Left lung (tissue), 10 donors: ENCODE measurements around the gene TMEM54. TPM values are rescaled to one million over a fixed set of nuclear protein-coding genes. Genes with fewer than 3 reads are reported as not detected.

Experiments
- ATAC-seq: fragments of 200-7000 bp; cut with Tn5 transposase; one replicate; pipeline ENCODE4 v1.9.1; 2020; ENCODE audit warnings: moderate library complexity
- DNase-seq, 4 donors: peaks; one replicate each; pipeline ENCODE4 v3.0.0-alpha.2; 2013 to 2020
- H3K27ac ChIP-seq, 2 donors: fragments of 200-600 bp; sonication (generic) in 1 of 2; one replicate each; pipeline versions ENCODE4 v1.5.0 to v1.8.0; 2020 to 2021
- H3K27me3 ChIP-seq, 2 donors: fragments of 200-600 bp; sonication (generic) in 1 of 2; one replicate each; pipeline versions ENCODE4 v1.5.0 to v1.8.0; 2020 to 2021
- H3K36me3 ChIP-seq, 2 donors: fragments of 200-600 bp; sonication (generic) in 1 of 2; one replicate each; pipeline versions ENCODE4 v1.5.0 to v1.8.0; 2020 to 2021
- H3K4me1 ChIP-seq, 2 donors: fragments of 200-600 bp; one replicate each; pipeline ENCODE4 v1.8.0; 2021
- H3K4me3 ChIP-seq, 2 donors: fragments of 200-600 bp; sonication (generic) in 1 of 2; one replicate each; pipeline versions ENCODE4 v1.5.0 to v1.8.0; 2020 to 2021; ENCODE audit warnings: mild to moderate bottlenecking in 1 of 2
- H3K9me3 ChIP-seq, 2 donors: fragments of 200-600 bp; sonication (generic) in 1 of 2; one replicate each; pipeline versions ENCODE4 v1.5.0 to v1.8.0; 2020 to 2021
- intact Hi-C, 2 donors: fragments of 100-400 bp; cut with DNase I; formaldehyde crosslinking; loops; one replicate each; pipeline versions ENCODE4 v1.11.2 to v1.14.2; 2022
- polyA plus RNA-seq, 6 donors: library from polyadenylated mRNA; unstranded; fragments of 120-200 nt; gene quantifications; one replicate each; pipeline ENCODE4 v1.2.1, GENCODE V29; 2013; ENCODE audit not compliant: insufficient read length in 6 of 6
- total RNA-seq, 2 donors: library from RNA; stranded (reverse); fragmentation: NEBNext Ultra II Directional; extraction: Animal tissue kit (Norgen Biotek cat#: 25700); gene quantifications; one replicate each; pipeline ENCODE4 v1.2.1, GENCODE V29; 2021
- TF ChIP-seq, protein P1 (sequence below), 2 donors: fragments of 200-600 bp; sonication (generic) in 1 of 2; IDR thresholded peaks; one replicate each; pipeline versions ENCODE4 v1.5.0 to v1.8.0; 2021; ENCODE audit warnings: antibody characterized with exemption in 2 of 2
- donor health status: DM: no; HTN: yes; CAD: no.
- donor health status: DM: no; HTN: no; CAD: no.

Gene TMEM54
- total and polyA plus RNA-seq, 8 donors, result 22.4 to 87.0 (median 23.1) TPM

DNA sequence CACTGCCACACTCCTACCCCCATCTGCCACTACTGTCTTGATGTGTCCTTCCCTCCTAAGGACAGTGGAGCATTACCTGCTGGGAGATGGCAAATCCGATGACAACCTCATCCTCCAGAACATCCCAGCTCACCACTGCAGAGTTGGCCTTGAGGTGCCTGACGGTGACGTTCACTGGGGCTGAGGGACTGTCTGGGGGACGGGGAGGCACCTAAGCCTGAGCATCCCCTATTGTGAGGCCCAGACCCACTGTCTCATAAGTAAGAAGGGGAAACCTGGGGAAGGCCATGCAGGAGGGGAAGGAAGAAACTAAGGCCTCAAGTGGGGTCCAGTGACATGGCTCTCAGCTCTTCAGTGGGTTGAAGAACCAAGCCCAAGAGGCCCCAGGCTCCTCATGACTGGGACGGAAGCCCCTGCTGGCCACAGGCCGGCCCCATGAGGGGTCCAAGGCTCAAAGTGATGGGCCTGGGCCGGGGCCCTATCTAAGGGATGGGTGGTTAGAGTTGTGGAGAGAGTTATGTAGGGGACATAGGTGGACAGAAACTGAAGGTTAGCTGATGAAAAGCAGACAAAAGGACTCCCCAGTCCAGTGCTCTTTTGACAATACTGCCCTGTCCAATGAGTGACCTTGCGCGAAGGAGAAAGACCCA, 32.3 kb downstream of the TMEM54 start:
- ATAC-seq (no peak), DNase-seq (no peak)
- TF ChIP-seq, protein P1, sequence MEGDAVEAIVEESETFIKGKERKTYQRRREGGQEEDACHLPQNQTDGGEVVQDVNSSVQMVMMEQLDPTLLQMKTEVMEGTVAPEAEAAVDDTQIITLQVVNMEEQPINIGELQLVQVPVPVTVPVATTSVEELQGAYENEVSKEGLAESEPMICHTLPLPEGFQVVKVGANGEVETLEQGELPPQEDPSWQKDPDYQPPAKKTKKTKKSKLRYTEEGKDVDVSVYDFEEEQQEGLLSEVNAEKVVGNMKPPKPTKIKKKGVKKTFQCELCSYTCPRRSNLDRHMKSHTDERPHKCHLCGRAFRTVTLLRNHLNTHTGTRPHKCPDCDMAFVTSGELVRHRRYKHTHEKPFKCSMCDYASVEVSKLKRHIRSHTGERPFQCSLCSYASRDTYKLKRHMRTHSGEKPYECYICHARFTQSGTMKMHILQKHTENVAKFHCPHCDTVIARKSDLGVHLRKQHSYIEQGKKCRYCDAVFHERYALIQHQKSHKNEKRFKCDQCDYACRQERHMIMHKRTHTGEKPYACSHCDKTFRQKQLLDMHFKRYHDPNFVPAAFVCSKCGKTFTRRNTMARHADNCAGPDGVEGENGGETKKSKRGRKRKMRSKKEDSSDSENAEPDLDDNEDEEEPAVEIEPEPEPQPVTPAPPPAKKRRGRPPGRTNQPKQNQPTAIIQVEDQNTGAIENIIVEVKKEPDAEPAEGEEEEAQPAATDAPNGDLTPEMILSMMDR (IDR thresholded peaks at IDR 0.05), result no peak
- peaks cover 0 to 5% of the 10 kb centered on the region in 2 donors for H3K36me3 ChIP-seq
- no peaks in the 10 kb centered on the region for H3K9me3 ChIP-seq
- H3K27me3 ChIP-seq, result peaks cover 0 to 45% of the 10 kb centered on the region in 2 donors
- H3K4me1 ChIP-seq, result peaks cover 2 to 8% of the 10 kb centered on the region in 2 donors
- intact Hi-C loops, result no loop called here
- no peak overlapping the region for H3K27ac ChIP-seq
- H3K4me3 ChIP-seq, result no peak overlapping the region

DNA sequence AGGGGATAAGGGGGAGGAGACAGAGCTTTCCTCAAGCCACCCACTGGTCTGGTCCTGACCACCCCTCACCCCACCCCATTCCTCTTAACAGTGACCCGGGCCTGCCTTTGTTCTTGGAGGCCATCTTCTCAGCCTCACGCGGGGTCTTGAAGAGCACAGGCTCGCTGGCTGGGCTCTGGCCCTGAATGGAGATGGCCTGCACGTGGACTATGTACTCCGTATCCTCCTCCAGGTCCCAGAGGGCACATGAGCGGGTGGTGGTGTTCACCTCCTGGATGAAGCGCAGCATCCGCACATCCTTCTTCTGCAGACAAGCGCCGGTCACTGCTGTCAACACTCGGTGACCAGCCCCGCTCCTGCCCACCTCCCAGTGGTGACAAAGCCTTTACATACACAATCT, 33.1 kb downstream of the TMEM54 start:
- Histone ChIP-seq H3K4me3 (no peak overlapping the region), H3K4me1 (peaks cover 2 to 8% of the 10 kb centered on the region in 2 donors), H3K9me3 (no peaks in the 10 kb centered on the region), H3K27ac (no peak overlapping the region), H3K36me3 (peaks cover 0 to 7% of the 10 kb centered on the region in 2 donors), H3K27me3 (peaks cover 0 to 37% of the 10 kb centered on the region in 2 donors)
- ATAC-seq (no peak), DNase-seq (no peak)
- intact Hi-C loops, result no loop called here
- TF ChIP-seq, protein P1 (IDR thresholded peaks at IDR 0.05), result no peak

DNA sequence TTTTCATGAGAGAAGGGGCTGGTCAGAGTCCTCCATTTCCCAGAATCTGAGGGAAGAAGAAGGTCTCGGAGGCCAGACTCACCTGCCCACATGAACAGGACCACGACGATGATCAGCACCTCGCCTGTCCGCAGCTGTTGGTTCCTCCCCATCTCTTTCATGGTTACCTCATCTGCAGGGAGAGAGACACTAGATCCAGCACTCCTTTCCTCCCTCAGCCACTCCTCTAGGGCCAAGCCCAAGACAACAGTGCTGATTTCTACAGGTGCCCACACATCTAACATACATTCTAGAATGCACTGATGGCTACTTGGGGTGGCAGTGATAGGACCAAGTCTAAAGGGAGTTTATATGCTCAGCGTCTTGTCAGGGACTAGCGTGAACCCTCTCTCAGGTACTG, 33.5 kb downstream of the TMEM54 start:
- TF ChIP-seq, protein P1 (IDR thresholded peaks at IDR 0.05), result no peak
- Histone ChIP-seq H3K27me3 (peaks cover 0 to 33% of the 10 kb centered on the region in 2 donors), H3K27ac (no peak overlapping the region), H3K9me3 (no peaks in the 10 kb centered on the region), H3K4me1 (peaks cover 2 to 8% of the 10 kb centered on the region in 2 donors), H3K36me3 (peaks cover 0 to 11% of the 10 kb centered on the region in 2 donors), H3K4me3 (no peak overlapping the region)
- DNase-seq (no peak), ATAC-seq (no peak)
- intact Hi-C loops, result no loop called here

DNA sequence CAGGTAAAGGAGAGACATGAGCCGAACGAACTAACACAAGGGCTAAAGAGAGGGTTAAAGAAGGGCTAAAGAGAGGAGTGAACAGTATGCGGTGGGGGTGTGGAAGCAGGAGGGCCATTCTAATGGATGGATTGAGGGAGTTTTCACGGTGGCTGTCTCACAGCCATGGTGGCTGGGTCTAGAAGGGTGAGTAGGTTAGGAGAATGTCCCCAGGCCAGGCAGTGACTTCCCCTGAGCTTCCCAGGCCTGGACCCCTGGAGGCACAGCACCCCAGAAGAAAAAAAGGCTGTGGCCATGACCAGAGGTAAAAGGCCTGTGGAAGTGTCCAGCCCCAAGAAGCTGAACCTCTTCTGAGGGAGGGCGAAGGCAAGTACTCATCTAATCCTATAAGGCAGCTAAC, 34.0 kb downstream of the TMEM54 start:
- Histone ChIP-seq H3K27ac (no peak overlapping the region), H3K36me3 (peaks cover 0 to 16% of the 10 kb centered on the region in 2 donors), H3K4me1 (peaks cover 0 to 8% of the 10 kb centered on the region in 2 donors), H3K9me3 (no peaks in the 10 kb centered on the region), H3K4me3 (no peak overlapping the region), H3K27me3 (peaks cover 0 to 28% of the 10 kb centered on the region in 2 donors)
- intact Hi-C loops, result no loop called here
- ATAC-seq, result no peak
- no peak for DNase-seq
- TF ChIP-seq, protein P1 (IDR thresholded peaks at IDR 0.05), result no peak

DNA sequence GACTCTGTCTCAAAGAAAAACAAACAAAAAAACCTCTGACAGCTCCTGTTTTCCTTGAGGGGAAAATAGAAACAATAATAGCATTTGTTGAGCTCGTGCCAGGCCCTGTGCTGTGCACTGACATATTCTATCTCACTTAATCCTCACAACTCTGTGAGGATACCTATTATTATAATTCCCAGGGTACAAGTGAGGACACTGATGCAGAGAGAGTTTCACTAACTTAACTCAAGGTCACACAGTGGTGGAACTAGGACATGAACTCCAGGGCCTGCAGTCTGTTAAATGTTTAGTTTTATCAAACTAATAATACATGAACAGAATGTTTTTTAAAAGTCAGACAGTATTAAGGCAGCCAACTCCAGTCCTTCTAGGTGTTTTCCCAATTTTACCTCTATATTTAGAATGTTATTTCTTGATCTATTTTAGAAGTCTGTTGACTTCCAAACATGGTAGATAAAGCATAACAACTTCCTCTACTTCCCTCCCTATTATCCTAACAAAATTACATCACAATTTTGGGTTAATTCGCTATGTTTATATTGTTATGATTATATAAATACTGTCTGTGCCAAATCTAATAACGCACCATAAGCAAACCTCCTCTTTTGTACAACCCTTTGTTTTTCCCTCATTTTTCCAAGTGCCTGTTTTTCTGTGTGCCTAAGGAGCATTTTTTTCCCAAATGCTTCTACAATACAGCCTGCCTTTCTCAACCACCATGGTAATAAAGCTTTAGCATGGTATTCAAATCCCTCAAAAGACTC, 35.4 kb downstream of the TMEM54 start:
- Histone ChIP-seq H3K36me3 (peaks cover 0 to 18% of the 10 kb centered on the region in 2 donors), H3K4me3 (no peak overlapping the region), H3K27me3 (peaks cover 0 to 14% of the 10 kb centered on the region in 2 donors), H3K4me1 (peaks cover 0 to under 1% of the 10 kb centered on the region in 2 donors), H3K9me3 (no peaks in the 10 kb centered on the region), H3K27ac (no peak overlapping the region)
- no peak for ATAC-seq
- TF ChIP-seq, protein P1 (IDR thresholded peaks at IDR 0.05), result no peak
- intact Hi-C loops, result no loop called here
- no peak for DNase-seq
